DOHH2 (cell line): ENCODE data around the gene ALDH1L1.

Experiments
- H3F3A ChIP-seq: fragments of 200-600 bp; sonication (generic), shearing (Covaris generic); 2 replicates; pipeline ENCODE4 v1.6.0; 2016; ENCODE audit warnings: antibody characterized with exemption, mild to moderate bottlenecking; ENCODE audit not compliant: control insufficient read depth, insufficient read depth
- H3K27ac ChIP-seq: fragments of 200-600 bp; sonication (generic); 2 replicates; pipeline ENCODE4 v1.5.1; 2014; ENCODE audit warnings: low read depth, mild to moderate bottlenecking, low read length, moderate library complexity
- H3K27me3 ChIP-seq: fragments of 200-600 bp; sonication (generic); 2 replicates; pipeline ENCODE4 v1.6.1; 2014; ENCODE audit warnings: mild to moderate bottlenecking, low read length, mixed read lengths; ENCODE audit not compliant: control insufficient read depth
- H3K36me3 ChIP-seq: fragments of 200-600 bp; sonication (generic); 2 replicates; pipeline ENCODE4 v1.6.1; 2014; ENCODE audit warnings: mild to moderate bottlenecking, low read length, moderate library complexity, mixed read lengths; ENCODE audit not compliant: control insufficient read depth
- H3K4me1 ChIP-seq: fragments of 200-600 bp; sonication (generic); 2 replicates; pipeline ENCODE4 v1.6.1; 2014; ENCODE audit warnings: mild to moderate bottlenecking, low read length, mixed read lengths; ENCODE audit not compliant: control insufficient read depth
- H3K4me2 ChIP-seq: fragments of 200-600 bp; sonication (generic); 2 replicates; pipeline ENCODE4 v1.6.0; 2014; ENCODE audit warnings: mild to moderate bottlenecking, low read length, moderate library complexity
- H3K4me3 ChIP-seq: fragments of 200-600 bp; sonication (generic); 2 replicates; pipeline ENCODE4 v1.5.1; 2014; ENCODE audit warnings: mild to moderate bottlenecking, low read length, mixed read lengths
- H3K79me2 ChIP-seq: fragments of 200-600 bp; sonication (generic); 2 replicates; pipeline ENCODE4 v1.6.1; 2014; ENCODE audit warnings: mild to moderate bottlenecking, low read length, mixed read lengths; ENCODE audit not compliant: control insufficient read depth
- H3K9me2 ChIP-seq: fragments of 200-600 bp; sonication (generic); replicated peaks from 2 replicates; pipeline ENCODE4 v1.6.1; 2014; ENCODE audit warnings: mild to moderate bottlenecking, low read length, mixed read lengths; ENCODE audit not compliant: control insufficient read depth
- H3K9me3 ChIP-seq: fragments of 200-600 bp; sonication (generic); 2 replicates; pipeline ENCODE4 v1.6.1; 2014; ENCODE audit warnings: antibody characterized with exemption, low read length, mixed read lengths; ENCODE audit not compliant: control insufficient read depth, insufficient read depth
- H4K20me1 ChIP-seq: fragments of 200-600 bp; sonication (generic); 2 replicates; pipeline ENCODE4 v1.6.0; 2014; ENCODE audit warnings: low read depth, mild to moderate bottlenecking, antibody characterized with exemption, low read length, moderate library complexity; ENCODE audit not compliant: control insufficient read depth, insufficient read depth
- EZH2phosphoT487 ChIP-seq: fragments of 200-600 bp; sonication (generic); IDR thresholded peaks from 2 replicates; pipeline ENCODE4 v1.6.1; 2017; ENCODE audit warnings: borderline replicate concordance, mild to moderate bottlenecking, antibody characterized with exemption, low read length, moderate library complexity, mixed read lengths
- TF ChIP-seq, protein P1 (sequence below): fragments of 200-600 bp; sonication (generic); IDR thresholded peaks from one replicate; pipeline ENCODE4 v1.5.1; 2014; ENCODE audit warnings: antibody characterized with exemption, mild to moderate bottlenecking, low read depth, low read length; ENCODE audit not compliant: poor library complexity, severe bottlenecking

Gene ALDH1L1

DNA sequence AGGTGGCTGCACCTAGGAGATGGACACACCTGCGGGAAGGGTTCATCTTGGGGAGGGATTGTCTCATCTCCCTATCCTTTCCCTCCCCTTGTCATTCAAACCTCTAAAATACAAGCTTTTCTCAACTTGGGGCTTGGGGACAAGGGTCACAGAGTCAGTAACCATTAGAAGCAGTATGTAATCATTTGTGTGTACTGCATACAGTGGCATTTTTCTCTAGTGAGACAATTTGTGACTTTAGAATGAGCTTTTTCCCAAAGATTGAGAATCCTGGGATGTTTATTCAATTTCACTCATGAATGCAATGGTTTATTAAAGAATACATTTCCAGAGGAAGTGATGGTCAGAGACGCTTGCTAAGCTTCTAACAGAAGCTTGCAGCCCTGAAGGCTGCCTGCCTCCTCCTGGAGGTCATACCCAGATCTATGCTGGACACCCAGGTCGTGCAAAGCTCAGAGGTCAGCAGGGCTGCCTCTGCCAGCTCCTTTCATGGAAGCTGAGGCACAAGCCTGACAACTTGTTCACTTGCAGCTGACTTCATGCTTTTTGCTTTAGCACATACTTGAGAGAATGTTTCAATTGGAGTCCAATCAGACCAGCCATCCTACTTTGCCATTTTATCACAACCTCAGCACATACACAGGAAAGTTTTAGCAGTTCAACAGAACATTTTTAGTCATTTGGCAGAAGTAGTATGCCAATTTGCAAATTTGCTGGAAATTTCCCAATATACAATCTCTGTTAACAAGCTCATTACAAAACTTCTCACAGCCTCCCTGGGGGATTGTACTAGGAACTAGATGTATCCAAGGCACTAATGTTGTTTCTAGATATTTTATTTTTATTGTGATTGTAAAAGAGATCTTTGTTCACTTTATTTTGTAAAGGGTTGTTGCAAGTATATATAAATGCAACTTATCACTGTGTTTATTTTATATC lies 25.6 kb upstream of the ALDH1L1 start:
- no peak overlapping the region for H3K4me3 ChIP-seq
- no peaks in the 10 kb centered on the region for H3K9me2 ChIP-seq
- no peaks in the 10 kb centered on the region for H3F3A ChIP-seq
- H3K4me2 ChIP-seq = no peak overlapping the region
- TF ChIP-seq, protein P1, sequence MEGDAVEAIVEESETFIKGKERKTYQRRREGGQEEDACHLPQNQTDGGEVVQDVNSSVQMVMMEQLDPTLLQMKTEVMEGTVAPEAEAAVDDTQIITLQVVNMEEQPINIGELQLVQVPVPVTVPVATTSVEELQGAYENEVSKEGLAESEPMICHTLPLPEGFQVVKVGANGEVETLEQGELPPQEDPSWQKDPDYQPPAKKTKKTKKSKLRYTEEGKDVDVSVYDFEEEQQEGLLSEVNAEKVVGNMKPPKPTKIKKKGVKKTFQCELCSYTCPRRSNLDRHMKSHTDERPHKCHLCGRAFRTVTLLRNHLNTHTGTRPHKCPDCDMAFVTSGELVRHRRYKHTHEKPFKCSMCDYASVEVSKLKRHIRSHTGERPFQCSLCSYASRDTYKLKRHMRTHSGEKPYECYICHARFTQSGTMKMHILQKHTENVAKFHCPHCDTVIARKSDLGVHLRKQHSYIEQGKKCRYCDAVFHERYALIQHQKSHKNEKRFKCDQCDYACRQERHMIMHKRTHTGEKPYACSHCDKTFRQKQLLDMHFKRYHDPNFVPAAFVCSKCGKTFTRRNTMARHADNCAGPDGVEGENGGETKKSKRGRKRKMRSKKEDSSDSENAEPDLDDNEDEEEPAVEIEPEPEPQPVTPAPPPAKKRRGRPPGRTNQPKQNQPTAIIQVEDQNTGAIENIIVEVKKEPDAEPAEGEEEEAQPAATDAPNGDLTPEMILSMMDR = no peak
- TF ChIP-seq EZH2phosphoT487 = no peak
- H3K9me3 ChIP-seq = no peaks in the 10 kb centered on the region
- H3K4me1 ChIP-seq = no peaks in the 10 kb centered on the region
- H4K20me1 ChIP-seq = no peaks in the 10 kb centered on the region
- H3K27ac ChIP-seq = no peak overlapping the region
- H3K79me2 ChIP-seq = no peaks in the 10 kb centered on the region
- no peaks in the 10 kb centered on the region for H3K36me3 ChIP-seq
- H3K27me3 ChIP-seq = peaks cover 7% of the 10 kb centered on the region; the same call in 1 of the 2 replicates

DNA sequence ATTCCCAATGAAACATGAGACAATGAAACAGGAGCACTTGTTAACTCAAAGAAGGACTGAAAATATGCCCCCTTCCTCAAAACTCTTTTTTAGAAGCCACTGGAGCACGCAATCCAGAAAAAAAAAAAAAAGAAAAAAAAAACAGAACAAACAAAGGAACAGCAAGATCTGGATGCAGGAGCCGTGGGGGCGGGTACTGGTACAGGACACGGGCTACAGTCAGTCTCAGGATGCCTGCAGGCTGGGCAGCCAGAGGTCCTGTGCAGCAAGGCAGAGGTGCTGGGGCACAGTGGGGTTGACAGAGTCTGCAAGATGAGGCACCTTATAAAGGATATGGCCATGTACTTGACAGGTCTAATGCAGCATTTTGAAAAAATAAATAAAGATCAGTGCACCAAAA lies 22.3 kb upstream of the ALDH1L1 start:
- Histone ChIP-seq H3K4me2 (no peak overlapping the region), H3K4me1 (no peaks in the 10 kb centered on the region), H3K79me2 (no peaks in the 10 kb centered on the region), H3K27ac (no peak overlapping the region), H3F3A (no peaks in the 10 kb centered on the region), H3K9me2 (no peaks in the 10 kb centered on the region), H3K36me3 (no peaks in the 10 kb centered on the region), H3K9me3 (no peaks in the 10 kb centered on the region), H3K4me3 (no peak overlapping the region), H4K20me1 (no peaks in the 10 kb centered on the region), H3K27me3 (peaks cover 8% of the 10 kb centered on the region)
- TF ChIP-seq, protein P1 = no peak
- no peak for TF ChIP-seq EZH2phosphoT487

DNA sequence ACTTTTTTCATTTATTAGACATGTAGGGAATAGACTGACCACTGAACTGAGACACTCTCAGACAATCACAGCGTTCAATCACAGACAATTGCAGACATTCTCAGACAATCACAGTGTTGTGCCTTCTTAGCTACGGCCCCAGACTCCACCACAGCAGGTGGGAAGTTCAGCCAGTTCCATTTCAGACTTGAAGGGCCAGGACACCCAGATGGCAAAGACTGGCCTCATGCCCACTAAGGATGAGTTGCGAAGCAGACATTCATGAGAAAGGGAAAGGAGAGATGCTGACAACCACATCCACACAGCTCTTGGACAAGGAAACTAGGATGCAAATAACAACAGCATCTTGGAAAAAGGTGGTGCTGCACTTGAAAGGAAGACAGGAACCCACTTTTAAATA lies 21.9 kb upstream of the ALDH1L1 start:
- H4K20me1 ChIP-seq = no peaks in the 10 kb centered on the region
- no peak for TF ChIP-seq EZH2phosphoT487
- TF ChIP-seq, protein P1 = no peak

More for the DNA sequence above, 21.9 kb upstream of the ALDH1L1 start:
- no peak overlapping the region for H3K27ac ChIP-seq
- no peaks in the 10 kb centered on the region for H3K79me2 ChIP-seq
- H3K9me3 ChIP-seq = no peaks in the 10 kb centered on the region
- H3K36me3 ChIP-seq = no peaks in the 10 kb centered on the region
- H3K4me3 ChIP-seq = no peak overlapping the region
- H3K27me3 ChIP-seq = peaks cover 8% of the 10 kb centered on the region
- no peaks in the 10 kb centered on the region for H3K4me1 ChIP-seq
- no peaks in the 10 kb centered on the region for H3F3A ChIP-seq
- no peak overlapping the region for H3K4me2 ChIP-seq
- H3K9me2 ChIP-seq = no peaks in the 10 kb centered on the region
